GM12878 (cell line): Measurements from ENCODE around the gene SPINK8.

Experiments
- CTCF ChIP-seq, 3 experiments: IDR thresholded peaks in 2 of 3; conservative IDR thresholded peaks in 1 of 3; 2 replicates each; pipeline ENCODE4 v1.5.1; 2011; ENCODE audit warnings: low read depth in 3 of 3, low read length in 3 of 3, mild to moderate bottlenecking in 3 of 3, control low read depth in 2 of 3, moderate library complexity in 2 of 3, inconsistent platforms in 1 of 3, mixed read lengths in 1 of 3; ENCODE audit not compliant: control insufficient read depth in 2 of 3, insufficient read depth in 1 of 3; ENCODE audit errors: extremely low read depth in 1 of 3
- EP300 ChIP-seq, 2 experiments: fragments of 150-350 bp in 1 of 2; IDR thresholded peaks; 2 replicates each; pipeline ENCODE4 v1.6.1; 2011 to 2012; ENCODE audit warnings: low read depth in 2 of 2, low read length in 2 of 2, borderline replicate concordance in 1 of 2, improper control_type of control experiment in 1 of 2, inconsistent platforms in 1 of 2; ENCODE audit not compliant: control insufficient read depth in 1 of 2
- EZH2 ChIP-seq: IDR thresholded peaks from 2 replicates; pipeline ENCODE4 v1.6.1; 2012; ENCODE audit warnings: low read depth, mild to moderate bottlenecking, control low read depth, inconsistent platforms, low read length, borderline replicate concordance; ENCODE audit not compliant: control insufficient read depth
- FOXK2 ChIP-seq: fragments of 450-650 bp; IDR thresholded peaks from 2 replicates; pipeline ENCODE4 v1.6.1; 2017; ENCODE audit warnings: mild to moderate bottlenecking, moderate library complexity
- HDAC6 ChIP-seq: fragments of 200-600 bp; sonication (generic); IDR thresholded peaks from one replicate; pipeline ENCODE4 v1.8.0; 2017; ENCODE audit warnings: antibody characterized with exemption; ENCODE audit not compliant: unreplicated experiment
- POLR2A ChIP-seq: IDR thresholded peaks from 2 replicates; pipeline ENCODE4 v1.6.1; 2011; ENCODE audit warnings: low read depth, mild to moderate bottlenecking, low read length
- POLR2AphosphoS5 ChIP-seq: IDR thresholded peaks from 2 replicates; pipeline ENCODE4 v1.6.1; 2011; ENCODE audit warnings: mild to moderate bottlenecking, low read length, inconsistent platforms
- SMC3 ChIP-seq: IDR thresholded peaks from 2 replicates; pipeline ENCODE4 v1.6.1; 2011; ENCODE audit warnings: low read length, improper control_type of control experiment, borderline replicate concordance
- TCF7 ChIP-seq: IDR thresholded peaks from 2 replicates; pipeline ENCODE4 v1.6.1; 2014; ENCODE audit warnings: antibody characterized with exemption, borderline replicate concordance

- no peak for TF ChIP-seq POLR2AphosphoS5
- TF ChIP-seq CTCF (IDR thresholded peaks at IDR 0.05 in 2 of 3, conservative IDR thresholded peaks at IDR 0.05 in 1 of 3; ENCODE audit: control insufficient read depth in 2 of 3, extremely low read depth in 1 of 3, insufficient read depth in 1 of 3, low read depth in 3 of 3, low read length in 3 of 3), result no peak
- TF ChIP-seq POLR2A, result no peak
- no peak for TF ChIP-seq FOXK2
- no peak for TF ChIP-seq TCF7
- no peak for TF ChIP-seq HDAC6
- no peak for TF ChIP-seq EZH2
- no peak for TF ChIP-seq EP300 (IDR thresholded peaks at IDR 0.05; ENCODE audit: borderline replicate concordance in 1 of 2, control insufficient read depth in 1 of 2, low read depth in 2 of 2, low read length in 2 of 2)
- no peak for TF ChIP-seq SMC3
Observed at GRCh38 chr3:48372377-48372770, 38.9 kb upstream of the SPINK8 start.
